ENCODE measurements around the gene RHOT2.

- TF ChIP-seq JUND (IDR thresholded peaks at IDR 0.05; ENCODE audit: low read length): no peak
- no peak for TF ChIP-seq MAX (IDR thresholded peaks at IDR 0.05)
- TF ChIP-seq FOSL1 (IDR thresholded peaks at IDR 0.05; ENCODE audit: insufficient read depth, low read depth, low read length): no peak
- TF ChIP-seq, protein P1, sequence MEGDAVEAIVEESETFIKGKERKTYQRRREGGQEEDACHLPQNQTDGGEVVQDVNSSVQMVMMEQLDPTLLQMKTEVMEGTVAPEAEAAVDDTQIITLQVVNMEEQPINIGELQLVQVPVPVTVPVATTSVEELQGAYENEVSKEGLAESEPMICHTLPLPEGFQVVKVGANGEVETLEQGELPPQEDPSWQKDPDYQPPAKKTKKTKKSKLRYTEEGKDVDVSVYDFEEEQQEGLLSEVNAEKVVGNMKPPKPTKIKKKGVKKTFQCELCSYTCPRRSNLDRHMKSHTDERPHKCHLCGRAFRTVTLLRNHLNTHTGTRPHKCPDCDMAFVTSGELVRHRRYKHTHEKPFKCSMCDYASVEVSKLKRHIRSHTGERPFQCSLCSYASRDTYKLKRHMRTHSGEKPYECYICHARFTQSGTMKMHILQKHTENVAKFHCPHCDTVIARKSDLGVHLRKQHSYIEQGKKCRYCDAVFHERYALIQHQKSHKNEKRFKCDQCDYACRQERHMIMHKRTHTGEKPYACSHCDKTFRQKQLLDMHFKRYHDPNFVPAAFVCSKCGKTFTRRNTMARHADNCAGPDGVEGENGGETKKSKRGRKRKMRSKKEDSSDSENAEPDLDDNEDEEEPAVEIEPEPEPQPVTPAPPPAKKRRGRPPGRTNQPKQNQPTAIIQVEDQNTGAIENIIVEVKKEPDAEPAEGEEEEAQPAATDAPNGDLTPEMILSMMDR (IDR thresholded peaks at IDR 0.05; ENCODE audit: control extremely low read depth in 1 of 3, insufficient read depth in 1 of 3, low read depth in 1 of 3, low read length in 3 of 3): no peak
- TF ChIP-seq POLR2AphosphoS5 (IDR thresholded peaks at IDR 0.05; ENCODE audit: low read depth, low read length): no peak
- no peak for TF ChIP-seq TCF12 (IDR thresholded peaks at IDR 0.05; ENCODE audit: low read depth, low read length)
- TF ChIP-seq ZNF274 (IDR thresholded peaks at IDR 0.05; ENCODE audit: borderline replicate concordance, extremely low read depth, low read length): no peak
Observed at GRCh38 chr16:660132-660458, 7.8 kb upstream of the RHOT2 start.

Measured in H1 (cell line).